ENCODE results near the gene PCDHGB5.

The PCDHGB5 gene

DNA sequence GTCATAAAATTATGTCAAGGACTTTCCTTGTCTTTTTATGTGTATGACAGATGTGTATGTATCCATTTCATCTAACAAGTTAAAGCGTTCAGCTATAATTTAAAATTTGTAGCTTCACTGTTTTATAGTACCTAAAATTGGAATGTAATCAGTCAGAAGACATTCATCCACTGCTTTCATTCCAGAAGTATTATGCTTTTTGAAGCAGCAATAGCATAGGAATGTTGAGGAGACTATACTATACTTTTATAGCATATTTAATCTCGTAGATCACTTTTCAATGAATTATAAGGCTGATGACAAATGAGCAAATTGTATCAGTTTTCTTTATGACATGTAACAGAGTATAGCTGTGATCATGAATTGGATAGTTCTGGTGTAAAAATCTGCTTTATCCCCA lies 39.5 kb downstream of the PCDHGB5 start:
- H3K9me3 ChIP-seq (ENCODE audit: insufficient read depth, low read depth, low read length): peaks cover under 1% of the 10 kb centered on the region
- no peak overlapping the region for H3K27ac ChIP-seq (ENCODE audit: low read length)
- no peaks in the 10 kb centered on the region for H3K4me1 ChIP-seq (ENCODE audit: insufficient read depth, low read length)
- H3K27me3 ChIP-seq (ENCODE audit: insufficient read depth, low read length): no peaks in the 10 kb centered on the region
- H3K4me3 ChIP-seq (ENCODE audit: low read length): no peak overlapping the region
- H3K36me3 ChIP-seq (ENCODE audit: insufficient read depth, low read depth, low read length): no peaks in the 10 kb centered on the region
- H3K9ac ChIP-seq (ENCODE audit: low read depth, low read length): no peak overlapping the region

DNA sequence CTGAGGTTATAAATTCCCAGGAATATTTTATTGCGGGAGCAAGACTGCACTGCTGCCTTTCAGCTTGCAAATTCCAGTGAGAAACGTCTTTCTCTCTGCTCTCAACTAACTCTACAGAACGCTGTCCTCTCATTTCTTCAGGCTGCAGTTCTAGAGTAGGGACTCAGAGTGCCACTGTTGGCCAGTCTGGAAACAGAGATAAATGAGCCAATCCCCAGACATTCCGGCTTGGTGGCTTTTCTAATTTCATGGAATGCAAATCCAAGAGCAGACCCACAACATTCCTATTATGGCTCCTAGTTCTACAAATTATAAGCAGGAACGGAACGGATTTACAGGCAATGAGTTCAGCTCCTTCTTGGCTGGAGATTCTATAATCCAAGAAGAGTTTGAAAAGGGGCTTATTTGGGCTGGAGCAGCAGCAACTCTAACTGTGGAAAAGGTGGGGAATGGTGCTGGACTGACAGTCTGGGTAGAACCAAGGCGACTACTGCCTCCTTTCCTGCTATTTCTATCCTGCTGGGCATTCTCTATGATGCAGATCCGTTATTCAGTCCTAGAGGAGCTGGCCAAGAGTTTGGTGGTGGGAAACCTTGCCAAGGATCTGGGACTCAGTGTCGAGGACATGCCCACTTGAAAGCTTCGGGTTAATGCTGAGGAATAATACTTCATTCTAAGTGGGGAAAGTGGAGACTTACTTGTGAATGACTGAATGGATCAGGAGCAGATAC lies 41.8 kb downstream of the PCDHGB5 start:
- no peak overlapping the region for H3K4me3 ChIP-seq (ENCODE audit: low read length)
- no peaks in the 10 kb centered on the region for H3K36me3 ChIP-seq (ENCODE audit: insufficient read depth, low read depth, low read length)
- H3K9me3 ChIP-seq (ENCODE audit: insufficient read depth, low read depth, low read length): no peaks in the 10 kb centered on the region
- no peak overlapping the region for H3K27ac ChIP-seq (ENCODE audit: low read length)
- no peaks in the 10 kb centered on the region for H3K4me1 ChIP-seq (ENCODE audit: insufficient read depth, low read length)
- H3K27me3 ChIP-seq (ENCODE audit: insufficient read depth, low read length): no peaks in the 10 kb centered on the region
- no peak overlapping the region for H3K9ac ChIP-seq (ENCODE audit: low read depth, low read length)

DNA sequence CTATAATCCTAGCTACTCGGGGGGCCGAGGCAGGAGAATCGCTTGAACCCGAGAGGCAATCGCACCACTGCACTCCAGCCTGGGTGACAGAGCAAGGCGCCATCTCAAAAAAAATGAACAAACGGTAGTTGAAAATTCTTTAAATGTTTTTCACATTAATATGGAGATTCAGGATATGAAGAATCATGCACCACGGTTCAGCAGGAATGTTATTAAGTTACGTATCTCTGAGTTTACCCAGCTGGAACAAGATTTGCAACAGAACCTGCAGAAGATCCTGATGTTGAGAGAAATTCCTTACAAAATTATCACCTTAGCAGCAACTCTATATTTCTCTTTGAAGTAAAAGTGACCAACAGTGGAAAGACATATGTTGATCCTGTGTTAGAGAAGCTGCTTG lies 42.6 kb downstream of the PCDHGB5 start:
- H3K27ac ChIP-seq (ENCODE audit: low read length): no peak overlapping the region
- no peaks in the 10 kb centered on the region for H3K36me3 ChIP-seq (ENCODE audit: insufficient read depth, low read depth, low read length)
- H3K4me3 ChIP-seq (ENCODE audit: low read length): no peak overlapping the region
- H3K27me3 ChIP-seq (ENCODE audit: insufficient read depth, low read length): no peaks in the 10 kb centered on the region
- no peak overlapping the region for H3K9ac ChIP-seq (ENCODE audit: low read depth, low read length)
- H3K9me3 ChIP-seq (ENCODE audit: insufficient read depth, low read depth, low read length): no peaks in the 10 kb centered on the region; the same call in 1 of the 2 replicates
- H3K4me1 ChIP-seq (ENCODE audit: insufficient read depth, low read length): no peaks in the 10 kb centered on the region

GRCh38 chr5:141441571-141442170 lies 43.9 kb downstream of the PCDHGB5 start:
- Histone ChIP-seq H3K27me3 (ENCODE audit: insufficient read depth, low read length) (no peaks in the 10 kb centered on the region), H3K4me1 (ENCODE audit: insufficient read depth, low read length) (no peaks in the 10 kb centered on the region), H3K36me3 (ENCODE audit: insufficient read depth, low read depth, low read length) (no peaks in the 10 kb centered on the region), H3K9me3 (ENCODE audit: insufficient read depth, low read depth, low read length) (no peaks in the 10 kb centered on the region; the same call in 1 of the 2 replicates), H3K27ac (ENCODE audit: low read length) (no peak overlapping the region), H3K9ac (ENCODE audit: low read depth, low read length) (no peak overlapping the region), H3K4me3 (ENCODE audit: low read length) (no peak overlapping the region)
